Smooth muscle cell of bladder (primary cell): Measurements from ENCODE around the gene LEAP2. TPM values are rescaled to one million over a fixed set of nuclear protein-coding genes. Genes with fewer than 3 reads are reported as not detected.

ENCODE experiments used
- total RNA-seq: library from RNA; depleted of rRNA; stranded (reverse); fragments of >200 nt; gene quantifications from 2 replicates; pipeline ENCODE4 v1.2.3, GENCODE V29; 2014

The LEAP2 gene
- 0.14 and 0.37 TPM in 2 replicates for total RNA-seq

DNA sequence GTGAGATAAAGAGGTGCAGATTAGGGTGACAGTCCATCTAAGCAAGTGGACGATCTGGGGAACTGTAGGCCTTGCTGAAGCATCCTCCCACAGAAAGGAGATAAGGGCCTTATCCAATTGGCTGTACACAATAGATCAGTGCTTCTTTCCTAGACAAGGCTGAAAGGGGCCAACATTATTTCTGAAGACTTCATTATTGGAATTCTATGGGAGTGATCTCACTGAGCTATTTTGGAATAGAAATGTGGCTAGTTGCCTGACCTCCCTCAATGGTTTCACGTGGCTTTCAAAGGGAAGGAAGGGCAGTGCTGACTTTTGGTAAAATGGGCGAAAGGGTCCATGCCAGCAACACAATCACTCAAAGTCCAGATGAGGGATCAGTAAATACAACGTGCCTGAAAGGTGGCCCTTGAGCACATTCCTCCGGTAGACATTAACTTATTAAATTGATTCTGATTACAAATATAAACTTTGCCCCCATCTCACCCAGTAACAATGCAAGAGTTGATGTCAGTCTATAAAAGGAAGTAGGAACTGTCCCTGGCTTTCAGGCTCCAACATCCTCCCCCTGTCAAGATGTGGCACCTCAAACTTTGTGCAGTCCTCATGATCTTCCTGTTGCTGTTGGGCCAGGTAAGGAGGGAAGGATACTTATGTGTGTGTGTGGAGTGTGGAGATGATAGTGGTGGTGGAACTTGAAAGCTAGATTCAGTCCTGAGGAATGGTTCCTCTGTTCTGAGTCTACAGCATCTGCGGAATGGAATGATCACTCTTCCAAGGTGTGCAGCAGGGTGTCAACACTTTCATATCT is at the start of gene LEAP2:
TSS of gene LEAP2 (plus strand) at position 550 of the 811 bp plus-strand sequence. CDS start at position 577, 27 bp downstream.

DNA sequence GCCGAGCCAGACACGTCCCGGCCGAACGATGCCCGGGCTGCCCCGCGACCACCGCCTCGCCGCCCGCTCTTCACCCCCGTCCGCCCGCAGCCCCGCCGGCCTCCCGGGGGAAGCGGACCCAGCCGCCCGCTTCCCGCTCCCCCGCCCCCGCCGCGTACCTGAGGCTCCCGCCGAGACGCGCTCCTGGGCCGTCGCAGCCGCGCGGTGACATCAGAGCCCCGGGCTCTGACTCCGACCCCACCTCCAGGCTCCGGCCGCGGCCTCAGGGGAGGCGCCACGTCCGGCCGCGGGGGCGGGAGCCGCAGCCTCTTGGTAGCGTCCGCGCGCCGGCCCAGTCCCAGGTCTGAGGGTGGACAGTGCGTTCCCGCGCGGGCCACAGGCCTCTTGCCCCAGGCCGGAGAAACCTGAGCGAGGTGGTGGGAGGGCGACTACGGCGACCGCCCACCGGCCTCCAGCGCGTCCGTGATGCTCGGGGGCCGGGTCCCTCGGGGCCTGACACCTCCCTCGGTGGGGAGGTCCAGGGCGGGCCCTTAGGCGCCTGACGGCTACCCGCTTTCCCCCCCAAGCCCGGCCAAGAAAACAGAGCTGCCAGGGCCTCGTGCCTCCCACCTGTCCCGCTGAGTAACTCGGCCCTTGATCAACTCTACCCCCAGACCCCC is 42.9 kb upstream of the LEAP2 start, which contains the start of gene SHROOM1:
TSS of gene SHROOM1 (minus strand) at position 212 of the 659 bp plus-strand sequence. CDS start 4,507 bp downstream, outside the sequence.

DNA sequence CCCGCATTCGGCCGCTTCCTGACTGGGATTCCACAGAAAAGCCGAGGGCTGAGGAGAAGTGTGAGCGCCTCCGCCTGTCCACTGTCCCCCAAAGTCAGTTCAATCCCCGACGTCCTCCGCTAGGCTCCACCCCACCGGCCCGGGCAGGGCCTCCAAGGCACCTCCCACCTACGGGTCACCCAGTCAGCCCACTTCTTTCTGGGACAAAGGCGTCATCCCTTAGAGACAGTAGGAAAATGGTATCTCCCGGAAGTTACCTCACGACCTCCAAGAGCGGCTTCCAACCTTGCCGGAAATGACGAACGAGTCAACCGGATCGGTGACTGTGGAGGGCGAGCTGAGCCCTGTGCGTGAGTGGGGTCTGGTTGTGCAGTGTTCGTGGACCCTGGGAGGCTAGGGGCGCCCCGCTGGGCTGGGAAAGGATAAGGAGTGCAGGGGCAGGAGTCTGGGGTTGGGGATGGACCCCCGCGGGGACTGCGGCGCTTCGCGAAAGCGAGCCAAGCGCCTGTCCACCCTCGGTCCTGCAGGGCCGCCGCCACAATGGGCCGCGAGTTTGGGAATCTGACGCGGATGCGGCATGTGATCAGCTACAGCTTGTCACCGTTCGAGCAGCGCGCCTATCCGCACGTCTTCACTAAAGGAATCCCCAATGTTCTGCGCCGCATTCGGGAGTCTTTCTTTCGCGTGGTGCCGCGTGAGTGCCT is 7.0 kb upstream of the LEAP2 start, which contains the start of the genes GDF9 and UQCRQ:
TSS of gene GDF9 (minus strand) at position 128 of the 704 bp plus-strand sequence. CDS start 1,936 bp downstream, outside the sequence.
TSS of gene UQCRQ (plus strand) at position 301 of the 704 bp plus-strand sequence. CDS start at position 541, 240 bp downstream.

Other genes starting within 250 kb of the LEAP2 start
- not detected in 2 replicates for gene IL13, start 215.5 kb upstream of the LEAP2 start, total RNA-seq
- not detected in 2 replicates for gene IL4, start 199.7 kb upstream of the LEAP2 start, total RNA-seq
- gene KIF3A, start 136.1 kb upstream of the LEAP2 start, total RNA-seq = 7.1 and 9.3 TPM in 2 replicates
- not detected in 2 replicates for gene CCNI2, start 126.2 kb upstream of the LEAP2 start, total RNA-seq
- gene SEPTIN8, start 96.4 kb upstream of the LEAP2 start, total RNA-seq = 44.2 and 50.6 TPM in 2 replicates
- not detected in 2 replicates for gene SOWAHA, start 60.4 kb upstream of the LEAP2 start, total RNA-seq
- gene SHROOM1, start 43.0 kb upstream of the LEAP2 start, total RNA-seq = 2.5 and 2.6 TPM in 2 replicates
- gene GDF9, start 7.2 kb upstream of the LEAP2 start, total RNA-seq = 0.09 and 0.28 TPM in 2 replicates
- 147 and 188 TPM in 2 replicates for gene UQCRQ, start 7.0 kb upstream of the LEAP2 start, total RNA-seq
- gene AFF4, start 90.0 kb downstream of the LEAP2 start, total RNA-seq = 27.7 and 30.8 TPM in 2 replicates
- 8.1 and 9.2 TPM in 2 replicates for gene ZCCHC10, start 152.9 kb downstream of the LEAP2 start, total RNA-seq
- 95.9 and 114 TPM in 2 replicates for gene HSPA4, start 178.3 kb downstream of the LEAP2 start, total RNA-seq